ENCODE measurements around the gene SPATA17.

- TF ChIP-seq, protein P1, sequence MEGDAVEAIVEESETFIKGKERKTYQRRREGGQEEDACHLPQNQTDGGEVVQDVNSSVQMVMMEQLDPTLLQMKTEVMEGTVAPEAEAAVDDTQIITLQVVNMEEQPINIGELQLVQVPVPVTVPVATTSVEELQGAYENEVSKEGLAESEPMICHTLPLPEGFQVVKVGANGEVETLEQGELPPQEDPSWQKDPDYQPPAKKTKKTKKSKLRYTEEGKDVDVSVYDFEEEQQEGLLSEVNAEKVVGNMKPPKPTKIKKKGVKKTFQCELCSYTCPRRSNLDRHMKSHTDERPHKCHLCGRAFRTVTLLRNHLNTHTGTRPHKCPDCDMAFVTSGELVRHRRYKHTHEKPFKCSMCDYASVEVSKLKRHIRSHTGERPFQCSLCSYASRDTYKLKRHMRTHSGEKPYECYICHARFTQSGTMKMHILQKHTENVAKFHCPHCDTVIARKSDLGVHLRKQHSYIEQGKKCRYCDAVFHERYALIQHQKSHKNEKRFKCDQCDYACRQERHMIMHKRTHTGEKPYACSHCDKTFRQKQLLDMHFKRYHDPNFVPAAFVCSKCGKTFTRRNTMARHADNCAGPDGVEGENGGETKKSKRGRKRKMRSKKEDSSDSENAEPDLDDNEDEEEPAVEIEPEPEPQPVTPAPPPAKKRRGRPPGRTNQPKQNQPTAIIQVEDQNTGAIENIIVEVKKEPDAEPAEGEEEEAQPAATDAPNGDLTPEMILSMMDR (optimal IDR thresholded peaks at IDR 0.05 in 1 of 3, IDR thresholded peaks at IDR 0.05 in 1 of 3, conservative IDR thresholded peaks at IDR 0.05 in 1 of 3; ENCODE audit: extremely low read depth in 1 of 3, insufficient read depth in 2 of 3, low read length in 3 of 3): no peak
- TF ChIP-seq EZH2 (IDR thresholded peaks at IDR 0.05; ENCODE audit: low read length): no peak
These were observed 87.7 kb downstream of the SPATA17 start for GRCh38 chr1:217718873-217719272.
